H9 (cell line): Measurements from ENCODE around the gene ZSWIM6. TPM values are rescaled to one million over a fixed set of nuclear protein-coding genes. Genes with fewer than 3 reads are reported as not detected.

ENCODE experiments used
- DNase-seq: peaks from one replicate; pipeline ENCODE4 v3.0.0-alpha.2; 2017
- H2AFZ ChIP-seq: one replicate; pipeline ENCODE4 v1.6.1; 2013; ENCODE audit warnings: mild to moderate bottlenecking, low read length, control low read depth, moderate library complexity
- H2AK5ac ChIP-seq: 2 replicates; pipeline ENCODE4 v1.6.1; 2013; ENCODE audit warnings: low read length, control low read depth, mixed read lengths; ENCODE audit not compliant: insufficient read length
- H2BK120ac ChIP-seq: one replicate; pipeline ENCODE4 v1.6.1; 2013; ENCODE audit warnings: low read depth, mild to moderate bottlenecking, low read length, control low read depth, inconsistent platforms; ENCODE audit not compliant: poor library complexity, severe bottlenecking
- H2BK12ac ChIP-seq: 2 replicates; pipeline ENCODE4 v1.6.1; 2013; ENCODE audit warnings: low read length, control low read depth, mixed read lengths, low read depth; ENCODE audit not compliant: insufficient read length
- H2BK15ac ChIP-seq: 2 replicates; pipeline ENCODE4 v1.6.1; 2013; ENCODE audit warnings: low read depth, low read length, control low read depth
- H2BK20ac ChIP-seq: one replicate; pipeline ENCODE4 v1.6.1; 2013; ENCODE audit warnings: low read depth, mild to moderate bottlenecking, low read length, control low read depth, inconsistent platforms; ENCODE audit not compliant: poor library complexity, severe bottlenecking
- H2BK5ac ChIP-seq: 2 replicates; pipeline ENCODE4 v1.6.1; 2013; ENCODE audit warnings: low read length, control low read depth, mixed read lengths; ENCODE audit not compliant: insufficient read length
- H3K14ac ChIP-seq: 2 replicates; pipeline ENCODE4 v1.6.1; 2013; ENCODE audit warnings: low read length, control low read depth; ENCODE audit not compliant: insufficient read depth
- H3K18ac ChIP-seq: 2 replicates; pipeline ENCODE4 v1.6.1; 2013; ENCODE audit warnings: low read depth, mild to moderate bottlenecking, mixed read lengths, low read length, control low read depth; ENCODE audit not compliant: insufficient read length
- H3K23ac ChIP-seq: 2 replicates; pipeline ENCODE4 v1.6.1; 2013; ENCODE audit warnings: low read length, control low read depth, mixed read lengths, low read depth; ENCODE audit not compliant: insufficient read length
- H3K23me2 ChIP-seq: 2 replicates; pipeline ENCODE4 v1.6.1; 2013; ENCODE audit warnings: low read depth, mild to moderate bottlenecking, mixed read lengths, low read length, control low read depth; ENCODE audit not compliant: insufficient read length, poor library complexity, severe bottlenecking
- H3K27ac ChIP-seq: 2 replicates; pipeline ENCODE4 v1.5.1; 2013; ENCODE audit warnings: low read length, control low read depth, mixed read lengths, low read depth; ENCODE audit not compliant: insufficient read length
- H3K27me3 ChIP-seq: 2 replicates; pipeline ENCODE4 v1.6.1; 2013; ENCODE audit warnings: low read length, control low read depth, inconsistent platforms; ENCODE audit not compliant: insufficient read depth
- H3K4ac ChIP-seq: 2 replicates; pipeline ENCODE4 v1.6.1; 2013; ENCODE audit warnings: low read depth, mild to moderate bottlenecking, control low read depth, inconsistent platforms, low read length, moderate library complexity
- H3K4me1 ChIP-seq: 2 replicates; pipeline ENCODE4 v1.6.1; 2013; ENCODE audit warnings: low read length, control low read depth, inconsistent platforms; ENCODE audit not compliant: insufficient read depth
- H3K4me2 ChIP-seq: 2 replicates; pipeline ENCODE4 v1.6.1; 2013; ENCODE audit warnings: low read length, control low read depth, mixed read lengths; ENCODE audit not compliant: insufficient read length, insufficient read depth
- H3K56ac ChIP-seq: 2 replicates; pipeline ENCODE4 v1.6.1; 2013; ENCODE audit warnings: low read depth, mild to moderate bottlenecking, mixed read lengths, low read length, control low read depth; ENCODE audit not compliant: insufficient read length
- H3K79me1 ChIP-seq: 2 replicates; pipeline ENCODE4 v1.6.1; 2013; ENCODE audit warnings: low read depth, mild to moderate bottlenecking, moderate library complexity, low read length, control low read depth, inconsistent platforms; ENCODE audit not compliant: insufficient read depth, poor library complexity, severe bottlenecking
- H3K79me2 ChIP-seq: 2 replicates; pipeline ENCODE4 v1.6.1; 2013; ENCODE audit warnings: low read length, control low read depth, inconsistent platforms; ENCODE audit not compliant: insufficient read depth
- H3K9ac ChIP-seq: 2 replicates; pipeline ENCODE4 v1.6.1; 2013; ENCODE audit warnings: low read length, control low read depth, mixed read lengths; ENCODE audit not compliant: insufficient read length; ENCODE audit errors: extremely low read depth
- H3K9me3 ChIP-seq: one replicate; pipeline ENCODE4 v1.6.1; 2013; ENCODE audit warnings: low read depth, low read length, inconsistent platforms; ENCODE audit not compliant: control insufficient read depth
- H3T11ph ChIP-seq: one replicate; pipeline ENCODE4 v1.6.1; 2013; ENCODE audit warnings: mild to moderate bottlenecking, low read length, control low read depth, inconsistent platforms
- H4K20me1 ChIP-seq: one replicate; pipeline ENCODE4 v1.6.1; 2013; ENCODE audit not compliant: control insufficient read depth, insufficient read length, insufficient read depth
- H4K5ac ChIP-seq: 2 replicates; pipeline ENCODE4 v1.6.1; 2013; ENCODE audit warnings: low read depth, mild to moderate bottlenecking, mixed read lengths, low read length, control low read depth; ENCODE audit not compliant: insufficient read length
- H4K8ac ChIP-seq: replicated peaks from 2 replicates; pipeline ENCODE4 v1.6.1; 2013; ENCODE audit warnings: low read length, control low read depth, mixed read lengths, low read depth; ENCODE audit not compliant: insufficient read length
- H4K91ac ChIP-seq: 2 replicates; pipeline ENCODE4 v1.6.1; 2013; ENCODE audit warnings: low read depth, mild to moderate bottlenecking, moderate library complexity, mixed read lengths, low read length, control low read depth; ENCODE audit not compliant: insufficient read length
- H3K27ac Mint-ChIP-seq, 3 experiments: 2 replicates in 2 of 3; 3 replicates in 1 of 3; pipeline ENCODE4 v1.8.0; 2020 to 2021; ENCODE audit warnings: mixed read lengths in 3 of 3, mild to moderate bottlenecking in 1 of 3, moderate library complexity in 1 of 3
- H3K27me3 Mint-ChIP-seq: 2 replicates; pipeline ENCODE4 v1.8.0; 2021; ENCODE audit warnings: low read depth, mild to moderate bottlenecking, moderate library complexity, mixed read lengths
- H3K36me3 Mint-ChIP-seq, 3 experiments: 2 replicates in 2 of 3; 3 replicates in 1 of 3; pipeline ENCODE4 v1.8.0; 2020 to 2021; ENCODE audit warnings: low read depth in 3 of 3, mixed read lengths in 3 of 3; ENCODE audit not compliant: insufficient read depth in 1 of 3
- H3K4me1 Mint-ChIP-seq, 2 experiments: 2 replicates each; pipeline ENCODE4 v1.8.0; 2020; ENCODE audit warnings: mixed read lengths in 2 of 2
- H3K4me3 Mint-ChIP-seq, 2 experiments: 2 replicates in 1 of 2; 3 replicates in 1 of 2; pipeline ENCODE4 v1.8.0; 2020 to 2021; ENCODE audit warnings: mild to moderate bottlenecking in 2 of 2, mixed read lengths in 2 of 2, moderate library complexity in 1 of 2
- H3K9me3 Mint-ChIP-seq, 2 experiments: 2 replicates in 1 of 2; 3 replicates in 1 of 2; pipeline ENCODE4 v1.8.0; 2020; ENCODE audit warnings: mild to moderate bottlenecking in 2 of 2, mixed read lengths in 2 of 2, moderate library complexity in 1 of 2
- WGBS: extraction: QIAGEN DNeasy Blood & Tissue Kit; methylation state at CpG from one replicate; pipeline ENCODE4 v1.1.7; 2013; ENCODE audit warnings: missing lambda C conversion rate, low lambda C conversion rate, mixed read lengths; ENCODE audit not compliant: insufficient read length; ENCODE audit errors: extremely low coverage; 5-methylcytosine and 5-hydroxymethylcytosine counted together
- total RNA-seq: library from RNA; stranded (reverse); gene quantifications from 2 replicates; pipeline ENCODE4 v1.2.1, GENCODE V29; 2021
- TF ChIP-seq, protein P1 (sequence below): fragments of 200-600 bp; sonication (generic); conservative IDR thresholded peaks from 3 replicates; pipeline ENCODE4 v1.8.0; 2021; ENCODE audit warnings: antibody characterized with exemption, mild to moderate bottlenecking

ZSWIM6 gene
- total RNA-seq, 1 experiment from 2014 or later: 11.5 TPM

GRCh38 chr5:61311836-61312808 is 19.9 kb upstream of the ZSWIM6 start:
- H3K56ac ChIP-seq: no peak overlapping the region
- no peak overlapping the region for H3K27ac ChIP-seq
- no peak overlapping the region for H2BK12ac ChIP-seq
- no peaks in the 10 kb centered on the region for H3K4me1 ChIP-seq
- no peaks in the 10 kb centered on the region for H3K23me2 ChIP-seq
- no peak overlapping the region for H2BK120ac ChIP-seq
- no peak overlapping the region for H2AK5ac ChIP-seq
- TF ChIP-seq, protein P1, sequence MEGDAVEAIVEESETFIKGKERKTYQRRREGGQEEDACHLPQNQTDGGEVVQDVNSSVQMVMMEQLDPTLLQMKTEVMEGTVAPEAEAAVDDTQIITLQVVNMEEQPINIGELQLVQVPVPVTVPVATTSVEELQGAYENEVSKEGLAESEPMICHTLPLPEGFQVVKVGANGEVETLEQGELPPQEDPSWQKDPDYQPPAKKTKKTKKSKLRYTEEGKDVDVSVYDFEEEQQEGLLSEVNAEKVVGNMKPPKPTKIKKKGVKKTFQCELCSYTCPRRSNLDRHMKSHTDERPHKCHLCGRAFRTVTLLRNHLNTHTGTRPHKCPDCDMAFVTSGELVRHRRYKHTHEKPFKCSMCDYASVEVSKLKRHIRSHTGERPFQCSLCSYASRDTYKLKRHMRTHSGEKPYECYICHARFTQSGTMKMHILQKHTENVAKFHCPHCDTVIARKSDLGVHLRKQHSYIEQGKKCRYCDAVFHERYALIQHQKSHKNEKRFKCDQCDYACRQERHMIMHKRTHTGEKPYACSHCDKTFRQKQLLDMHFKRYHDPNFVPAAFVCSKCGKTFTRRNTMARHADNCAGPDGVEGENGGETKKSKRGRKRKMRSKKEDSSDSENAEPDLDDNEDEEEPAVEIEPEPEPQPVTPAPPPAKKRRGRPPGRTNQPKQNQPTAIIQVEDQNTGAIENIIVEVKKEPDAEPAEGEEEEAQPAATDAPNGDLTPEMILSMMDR: no peak
- H3K27me3 Mint-ChIP-seq: peaks cover 92% of the 10 kb centered on the region
- DNase-seq: no peak
- H2BK15ac ChIP-seq: no peak overlapping the region
- no peak overlapping the region for H3K4ac ChIP-seq
- H3K27ac Mint-ChIP-seq: no peak overlapping the region
- no peak overlapping the region for H3K9ac ChIP-seq
- no peak overlapping the region for H2BK20ac ChIP-seq
- H4K91ac ChIP-seq: no peak overlapping the region
- no peaks in the 10 kb centered on the region for H3K36me3 Mint-ChIP-seq
- H3K4me3 Mint-ChIP-seq: no peak overlapping the region
- no peaks in the 10 kb centered on the region for H3K79me2 ChIP-seq
- no peaks in the 10 kb centered on the region; a peak in 1 of 5 replicates for H3K9me3 Mint-ChIP-seq
- H3K27me3 ChIP-seq: peaks cover 9% of the 10 kb centered on the region; the same call in 1 of the 2 replicates
- H3K4me1 Mint-ChIP-seq: peaks cover 6 to 14% of the 10 kb centered on the region in 2 experiments; a peak in 3 of 4 replicates
- no peak overlapping the region for H3K18ac ChIP-seq
- H3K9me3 ChIP-seq: no peaks in the 10 kb centered on the region
- no peak overlapping the region for H3K14ac ChIP-seq
- no peak overlapping the region for H2BK5ac ChIP-seq
- H4K20me1 ChIP-seq: no peaks in the 10 kb centered on the region
- H4K8ac ChIP-seq: no peak overlapping the region
- H4K5ac ChIP-seq: no peak overlapping the region
- no peak overlapping the region for H3K4me2 ChIP-seq
- no peak overlapping the region for H2AFZ ChIP-seq
- no peak overlapping the region for H3T11ph ChIP-seq
- no CpG with 5 or more reads among the region's 8 CpGs for WGBS
- H3K79me1 ChIP-seq: no peaks in the 10 kb centered on the region
- H3K23ac ChIP-seq: no peak overlapping the region
